Trophoblast cell (in vitro differentiated cells and primary cell): Measurements from ENCODE around the gene VPS11.
A peak's percentile ranks its signal among the peaks of the same experiment; 100 is the strongest.

Experiments
- DNase-seq, 2 donors: peaks; one replicate each; pipeline ENCODE4 v3.0.0-alpha.2; 2016
- H2AFZ ChIP-seq: 2 replicates; pipeline ENCODE4 v1.6.1; 2013; ENCODE audit warnings: low read length, moderate library complexity, mild to moderate bottlenecking; ENCODE audit not compliant: insufficient read depth, poor library complexity
- H2AK5ac ChIP-seq: 2 replicates; pipeline ENCODE4 v1.6.1; 2013; ENCODE audit warnings: mild to moderate bottlenecking, low read length
- H2BK120ac ChIP-seq: 2 replicates; pipeline ENCODE4 v1.6.1; 2013; ENCODE audit warnings: low read length, mild to moderate bottlenecking, moderate library complexity; ENCODE audit not compliant: insufficient read depth, poor library complexity
- H2BK12ac ChIP-seq: 2 replicates; pipeline ENCODE4 v1.6.1; 2013; ENCODE audit warnings: mild to moderate bottlenecking, low read length, moderate library complexity
- H2BK5ac ChIP-seq: 2 replicates; pipeline ENCODE4 v1.6.1; 2013; ENCODE audit warnings: low read length, low read depth, moderate library complexity, mild to moderate bottlenecking; ENCODE audit not compliant: poor library complexity
- H3K14ac ChIP-seq: 2 replicates; pipeline ENCODE4 v1.6.1; 2013; ENCODE audit warnings: mild to moderate bottlenecking, low read length
- H3K18ac ChIP-seq: 2 replicates; pipeline ENCODE4 v1.6.1; 2013; ENCODE audit warnings: mild to moderate bottlenecking, low read length
- H3K23ac ChIP-seq: 2 replicates; pipeline ENCODE4 v1.6.1; 2013; ENCODE audit warnings: low read length
- H3K27ac ChIP-seq: 2 replicates; pipeline ENCODE4 v1.5.1; 2013; ENCODE audit warnings: low read depth, mild to moderate bottlenecking, inconsistent platforms, low read length, moderate library complexity
- H3K27me3 ChIP-seq: 2 replicates; pipeline ENCODE4 v1.6.1; 2013; ENCODE audit warnings: inconsistent platforms, mild to moderate bottlenecking, low read length, moderate library complexity; ENCODE audit not compliant: insufficient read depth
- H3K36me3 ChIP-seq, 2 experiments: 1 replicate in 1 of 2; 2 replicates in 1 of 2; pipeline ENCODE4 v1.6.1; 2013; ENCODE audit warnings: low read length in 2 of 2, mild to moderate bottlenecking in 2 of 2, moderate library complexity in 1 of 2; ENCODE audit not compliant: insufficient read depth in 2 of 2, control insufficient read depth in 1 of 2
- H3K4ac ChIP-seq: 2 replicates; pipeline ENCODE4 v1.6.1; 2013; ENCODE audit warnings: low read depth, mild to moderate bottlenecking, low read length, moderate library complexity
- H3K4me1 ChIP-seq, 2 experiments: 1 replicate in 1 of 2; 2 replicates in 1 of 2; pipeline ENCODE4 v1.6.1; 2013; ENCODE audit warnings: low read length in 2 of 2, mild to moderate bottlenecking in 2 of 2, moderate library complexity in 1 of 2; ENCODE audit not compliant: insufficient read depth in 2 of 2, control insufficient read depth in 1 of 2
- H3K4me2 ChIP-seq: 2 replicates; pipeline ENCODE4 v1.6.1; 2013; ENCODE audit warnings: inconsistent platforms, mild to moderate bottlenecking, low read length, moderate library complexity
- H3K4me3 ChIP-seq: 2 replicates; pipeline ENCODE4 v1.5.1; 2013; ENCODE audit warnings: mild to moderate bottlenecking, low read depth, low read length, inconsistent platforms
- H3K79me1 ChIP-seq: one replicate; pipeline ENCODE4 v1.6.1; 2013; ENCODE audit warnings: low read length
- H3K79me2 ChIP-seq: 2 replicates; pipeline ENCODE4 v1.6.1; 2013; ENCODE audit warnings: low read length, mild to moderate bottlenecking; ENCODE audit not compliant: control insufficient read depth, insufficient read depth, poor library complexity
- H3K9ac ChIP-seq: 2 replicates; pipeline ENCODE4 v1.6.1; 2013; ENCODE audit warnings: mild to moderate bottlenecking, low read length
- H3K9me3 ChIP-seq: 2 replicates; pipeline ENCODE4 v1.6.1; 2013; ENCODE audit warnings: low read depth, mild to moderate bottlenecking, control low read depth, inconsistent platforms, low read length; ENCODE audit not compliant: insufficient read depth
- H4K12ac ChIP-seq: 2 replicates; pipeline ENCODE4 v1.6.1; 2013; ENCODE audit warnings: low read depth, mild to moderate bottlenecking, low read length, moderate library complexity
- H4K8ac ChIP-seq: 2 replicates; pipeline ENCODE4 v1.6.1; 2013; ENCODE audit warnings: low read depth, mild to moderate bottlenecking, low read length, moderate library complexity
- H4K91ac ChIP-seq: one replicate; pipeline ENCODE4 v1.6.1; 2013; ENCODE audit warnings: low read depth, mild to moderate bottlenecking, low read length, moderate library complexity
- WGBS: extraction: QIAGEN DNeasy Blood & Tissue Kit; methylation state at CpG from one replicate; pipeline ENCODE4 v1.1.7; 2013; ENCODE audit warnings: missing lambda C conversion rate; ENCODE audit not compliant: insufficient read length, insufficient coverage; ENCODE audit errors: extremely low coverage; 5-methylcytosine and 5-hydroxymethylcytosine counted together

VPS11 gene

DNA sequence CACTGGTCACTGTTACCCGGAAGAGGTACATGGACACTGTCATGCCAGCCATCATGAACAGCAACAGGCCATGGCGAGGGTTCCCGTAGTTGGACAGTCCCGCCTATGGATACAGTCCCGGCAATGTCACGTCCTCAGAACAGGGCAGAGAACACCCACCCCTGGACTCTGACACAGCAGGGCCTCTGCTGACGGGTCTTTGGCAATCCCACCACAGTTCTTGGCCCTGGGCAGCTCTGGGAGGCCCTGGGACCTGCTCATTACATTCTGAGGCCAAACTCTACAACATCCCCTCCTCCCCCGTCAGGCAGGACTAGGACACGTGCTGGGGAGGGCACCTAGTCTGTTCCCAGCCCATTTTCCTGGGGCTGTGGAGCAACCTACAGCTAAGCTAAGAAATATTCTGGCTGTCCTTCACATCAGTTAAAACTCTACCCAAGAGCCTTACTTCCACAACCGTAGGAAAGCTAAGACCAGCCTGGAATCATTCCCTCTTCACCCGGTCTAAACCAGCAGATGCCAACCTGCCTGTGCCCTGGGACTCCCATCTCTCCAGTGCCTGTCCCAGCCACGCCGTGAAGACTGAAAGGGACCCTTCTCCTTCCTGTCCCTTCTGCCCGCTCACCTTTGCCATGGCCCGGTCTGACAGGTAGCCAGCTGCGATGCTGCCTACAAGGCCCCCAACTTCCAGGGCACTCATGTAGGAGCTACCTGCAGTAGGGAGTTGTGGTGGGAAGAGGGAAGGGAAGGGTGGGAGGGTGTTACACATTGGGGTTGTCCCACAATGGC lies 41.4 kb upstream of the VPS11 start:
- H3K27ac ChIP-seq: peak overlapping the region; percentile 57
- H3K4ac ChIP-seq: no peak overlapping the region
- peaks cover 5% of the 10 kb centered on the region for H3K79me1 ChIP-seq
- no peak overlapping the region for H3K4me3 ChIP-seq
- no peak overlapping the region for H3K23ac ChIP-seq
- no peak for DNase-seq
- peaks cover 10% of the 10 kb centered on the region for H3K79me2 ChIP-seq
- no peak overlapping the region for H2BK12ac ChIP-seq
- H2BK5ac ChIP-seq: peak overlapping the region; percentile 5
- H3K9ac ChIP-seq: no peak overlapping the region
- peaks cover 32 to 45% of the 10 kb centered on the region in 2 experiments for H3K4me1 ChIP-seq
- H2AK5ac ChIP-seq: no peak overlapping the region
- peaks cover 2% of the 10 kb centered on the region for H3K9me3 ChIP-seq
- H3K14ac ChIP-seq: peak overlapping the region; percentile 22
- H4K91ac ChIP-seq: peak overlapping the region; percentile 43
- no peak overlapping the region for H4K12ac ChIP-seq
- peaks cover 34 to 47% of the 10 kb centered on the region in 2 experiments for H3K36me3 ChIP-seq
- no CpG with 5 or more reads among the region's 16 CpGs for WGBS
- H2AFZ ChIP-seq: no peak overlapping the region
- peak overlapping the region; percentile 28 for H2BK120ac ChIP-seq
- peak overlapping the region; percentile 42 for H3K18ac ChIP-seq
- no peak overlapping the region for H3K4me2 ChIP-seq
- H4K8ac ChIP-seq: peak overlapping the region; percentile 40
- H3K27me3 ChIP-seq: no peaks in the 10 kb centered on the region

DNA sequence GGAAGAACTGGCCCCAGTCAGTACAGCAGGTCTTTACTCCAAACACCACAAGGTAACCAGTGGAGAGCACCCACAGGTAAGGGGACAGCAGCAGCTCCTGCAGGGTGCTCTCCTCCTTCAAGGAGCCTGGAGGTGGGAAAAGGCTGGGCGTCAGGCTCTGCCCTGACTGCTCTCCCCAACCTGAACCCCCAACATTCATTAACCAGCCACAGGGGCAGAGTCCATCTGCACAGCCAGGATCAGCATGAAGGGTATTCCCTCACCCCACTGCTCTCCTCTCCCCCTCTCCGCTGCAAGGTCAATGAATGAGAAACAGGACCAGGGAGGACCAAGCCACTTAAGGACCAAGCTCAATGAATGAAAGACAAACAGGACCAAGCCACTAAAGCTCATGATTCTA lies 40.6 kb upstream of the VPS11 start:
- Histone ChIP-seq H3K27ac (no peak overlapping the region), H3K27me3 (no peaks in the 10 kb centered on the region), H2BK120ac (no peak overlapping the region), H3K4me1 (peaks cover 32 to 45% of the 10 kb centered on the region in 2 experiments), H2AK5ac (no peak overlapping the region), H3K36me3 (peaks cover 32 to 43% of the 10 kb centered on the region in 2 experiments), H3K23ac (no peak overlapping the region), H3K9ac (no peak overlapping the region), H3K4me3 (no peak overlapping the region), H4K8ac (no peak overlapping the region), H2BK5ac (no peak overlapping the region), H3K4me2 (no peak overlapping the region), H3K9me3 (peaks cover 2% of the 10 kb centered on the region), H4K12ac (no peak overlapping the region), H3K14ac (no peak overlapping the region), H4K91ac (no peak overlapping the region), H3K18ac (no peak overlapping the region), H2AFZ (no peak overlapping the region), H3K4ac (no peak overlapping the region), H2BK12ac (no peak overlapping the region), H3K79me1 (peaks cover 5% of the 10 kb centered on the region), H3K79me2 (peaks cover 10% of the 10 kb centered on the region)
- no peak for DNase-seq
- no CpG with 5 or more reads among the region's 2 CpGs for WGBS

DNA sequence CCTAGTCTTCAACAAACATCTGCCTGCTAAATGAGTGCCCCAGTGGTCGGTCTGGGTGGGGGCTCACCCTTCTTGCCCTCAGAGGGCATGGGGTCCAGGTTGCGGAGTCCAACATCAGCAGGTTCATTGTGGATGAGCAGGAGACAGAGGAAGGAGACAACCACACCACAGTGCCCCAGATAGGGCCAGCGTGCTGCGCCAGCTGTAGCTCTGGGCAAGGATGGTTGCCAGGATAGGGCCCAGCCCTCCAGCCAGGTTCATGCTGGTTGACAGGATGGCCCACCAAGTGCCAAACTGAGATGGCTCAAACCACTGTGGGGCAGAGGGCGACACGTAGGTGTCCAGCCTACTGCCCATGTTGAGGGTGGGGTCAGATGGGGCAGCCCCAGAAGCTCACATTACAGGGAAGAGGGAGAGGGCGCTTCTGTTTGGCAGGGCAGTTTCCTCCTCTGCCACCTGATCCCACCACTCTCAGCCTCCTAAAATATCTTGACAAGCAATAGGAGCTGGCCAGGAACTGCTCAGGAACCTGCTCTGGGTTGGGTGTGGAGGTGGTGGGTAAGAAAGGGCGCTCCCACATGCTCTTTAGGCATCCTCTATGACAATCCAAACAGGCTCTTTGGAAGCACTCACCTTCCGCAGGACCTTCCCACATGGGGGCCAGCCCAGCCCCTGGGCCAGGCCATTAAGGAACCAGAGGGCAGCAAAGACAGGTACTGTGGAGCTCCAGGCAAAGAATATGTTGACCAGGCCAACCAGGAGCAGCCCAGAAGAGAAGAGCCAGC lies 39.9 kb upstream of the VPS11 start:
- no peak overlapping the region for H4K12ac ChIP-seq
- peaks cover 10% of the 10 kb centered on the region for H3K79me2 ChIP-seq
- WGBS: no CpG with 5 or more reads among the region's 9 CpGs
- H4K8ac ChIP-seq: no peak overlapping the region
- H3K9me3 ChIP-seq: peaks cover 2% of the 10 kb centered on the region
- peaks cover 32 to 45% of the 10 kb centered on the region in 2 experiments for H3K4me1 ChIP-seq
- no peaks in the 10 kb centered on the region for H3K27me3 ChIP-seq
- no peak overlapping the region for H2AK5ac ChIP-seq
- no peak overlapping the region for H2BK5ac ChIP-seq
- H3K4me3 ChIP-seq: no peak overlapping the region
- no peak overlapping the region for H3K14ac ChIP-seq
- no peak overlapping the region for H2BK12ac ChIP-seq
- no peak for DNase-seq
- no peak overlapping the region for H2AFZ ChIP-seq
- H3K4ac ChIP-seq: no peak overlapping the region
- peaks cover 5% of the 10 kb centered on the region for H3K79me1 ChIP-seq
- no peak overlapping the region for H3K27ac ChIP-seq
- no peak overlapping the region for H4K91ac ChIP-seq
- no peak overlapping the region for H2BK120ac ChIP-seq
- no peak overlapping the region for H3K9ac ChIP-seq
- H3K18ac ChIP-seq: no peak overlapping the region
- no peak overlapping the region for H3K23ac ChIP-seq
- H3K36me3 ChIP-seq: peaks cover 26 to 40% of the 10 kb centered on the region in 2 experiments
- no peak overlapping the region for H3K4me2 ChIP-seq

DNA sequence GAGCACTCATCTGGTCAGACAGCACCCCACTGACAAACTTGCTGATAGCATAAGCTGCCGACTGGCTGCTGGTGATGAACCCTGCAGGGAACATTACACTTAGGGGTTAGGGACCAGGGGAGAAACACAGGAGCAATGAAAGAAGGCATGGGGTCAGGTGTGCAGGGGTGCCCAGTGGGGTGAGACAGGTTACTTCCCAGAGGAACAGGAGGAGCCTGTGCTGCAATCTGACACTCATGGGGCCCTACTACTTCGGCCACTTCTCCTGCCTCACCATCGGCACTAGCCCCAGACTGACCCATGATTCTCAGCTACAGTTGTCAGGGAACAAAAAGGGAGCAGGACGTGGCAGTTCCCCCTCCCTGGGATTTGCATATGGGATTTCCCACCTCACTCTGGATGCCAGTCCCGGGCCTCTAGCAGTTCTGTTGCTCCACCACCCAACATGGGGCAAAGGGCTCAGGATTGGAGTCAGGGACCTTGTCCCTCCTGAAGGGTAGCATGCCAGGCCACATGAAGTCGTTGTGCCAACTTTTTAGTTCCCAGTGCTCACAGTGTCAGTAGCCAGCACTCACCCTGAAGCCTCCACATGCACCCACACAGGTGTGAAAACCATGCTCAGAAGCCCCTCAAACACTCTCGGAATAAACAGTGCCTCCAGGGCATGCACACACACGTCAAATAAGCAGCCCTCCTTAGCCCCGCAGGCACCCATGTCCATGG lies 39.1 kb upstream of the VPS11 start:
- H2AFZ ChIP-seq: no peak overlapping the region
- H3K23ac ChIP-seq: no peak overlapping the region
- H3K36me3 ChIP-seq: peaks cover 22 to 35% of the 10 kb centered on the region in 2 experiments
- H3K79me2 ChIP-seq: peaks cover 10% of the 10 kb centered on the region
- H4K8ac ChIP-seq: no peak overlapping the region
- H3K9me3 ChIP-seq: peaks cover 2% of the 10 kb centered on the region
- H3K14ac ChIP-seq: no peak overlapping the region
- DNase-seq: no peak
- no peak overlapping the region for H3K4ac ChIP-seq
- no peak overlapping the region for H4K12ac ChIP-seq
- H3K4me1 ChIP-seq: peaks cover 32 to 45% of the 10 kb centered on the region in 2 experiments
- H2BK120ac ChIP-seq: no peak overlapping the region
- no peak overlapping the region for H3K9ac ChIP-seq
- H3K18ac ChIP-seq: no peak overlapping the region
- no CpG with 5 or more reads among the region's 9 CpGs for WGBS
- H4K91ac ChIP-seq: peak overlapping the region; percentile 8
- peak overlapping the region; percentile 20 for H3K4me2 ChIP-seq
- H2BK12ac ChIP-seq: no peak overlapping the region
- no peaks in the 10 kb centered on the region for H3K27me3 ChIP-seq
- no peak overlapping the region for H2BK5ac ChIP-seq
- H3K27ac ChIP-seq: no peak overlapping the region
- peaks cover 5% of the 10 kb centered on the region for H3K79me1 ChIP-seq
- no peak overlapping the region for H2AK5ac ChIP-seq
- H3K4me3 ChIP-seq: no peak overlapping the region
